Effector memory CD4-positive, alpha-beta T cell (primary cell): ENCODE results near the gene WDR20.

ENCODE experiments used
- DNase-seq, 3 donors: peaks; one replicate each; pipeline ENCODE4 v3.0.0-alpha.2; 2020
- H3K27ac ChIP-seq: 2 replicates; pipeline ENCODE4 v1.7.0; 2013; ENCODE audit warnings: mild to moderate bottlenecking, low read length, moderate library complexity; ENCODE audit not compliant: insufficient read depth, poor library complexity, severe bottlenecking
- H3K27me3 ChIP-seq: replicated peaks from 2 replicates; pipeline ENCODE4 v1.7.0; 2013; ENCODE audit warnings: mild to moderate bottlenecking, low read length; ENCODE audit not compliant: insufficient read depth, control insufficient read depth, poor library complexity, severe bottlenecking
- H3K36me3 ChIP-seq: 2 replicates; pipeline ENCODE4 v1.7.0; 2013; ENCODE audit warnings: mild to moderate bottlenecking, low read length, moderate library complexity; ENCODE audit not compliant: control insufficient read depth, insufficient read depth
- H3K4me1 ChIP-seq: 2 replicates; pipeline ENCODE4 v1.7.0; 2013; ENCODE audit warnings: low read length, mild to moderate bottlenecking; ENCODE audit not compliant: control insufficient read depth, insufficient read depth, poor library complexity, severe bottlenecking
- H3K4me3 ChIP-seq: 2 replicates; pipeline ENCODE4 v1.7.0; 2013; ENCODE audit warnings: low read length, low read depth, mild to moderate bottlenecking; ENCODE audit not compliant: insufficient read depth, poor library complexity, severe bottlenecking
- H3K9me3 ChIP-seq: 2 replicates; pipeline ENCODE4 v1.7.0; 2013; ENCODE audit warnings: mild to moderate bottlenecking, low read length, moderate library complexity; ENCODE audit not compliant: control insufficient read depth

The WDR20 gene

DNA sequence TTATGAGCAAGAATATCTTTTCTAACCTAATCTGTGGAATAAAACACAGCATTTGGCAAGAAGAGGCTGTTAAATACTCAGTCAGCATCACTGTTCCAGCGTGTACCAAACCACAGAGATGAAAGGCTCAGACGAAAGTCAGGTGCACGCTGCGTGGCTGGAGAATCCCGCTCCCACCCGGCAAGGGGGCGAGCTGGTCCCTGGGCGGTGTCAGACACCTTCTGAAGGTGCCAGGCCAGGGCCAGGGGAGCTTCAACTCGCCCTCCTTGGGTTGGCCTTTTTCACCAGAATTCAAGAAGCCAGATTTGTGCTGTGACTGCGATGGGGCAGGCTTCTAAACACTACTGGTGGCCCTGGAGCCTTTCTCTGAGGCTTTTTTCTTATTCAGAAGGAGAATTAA is 73.1 kb downstream of the WDR20 start:
- Histone ChIP-seq H3K36me3 (peaks cover 27% of the 10 kb centered on the region), H3K9me3 (no peaks in the 10 kb centered on the region), H3K27me3 (no peaks in the 10 kb centered on the region), H3K4me3 (no peak overlapping the region), H3K27ac (no peak overlapping the region), H3K4me1 (no peaks in the 10 kb centered on the region)
- no peak for DNase-seq

DNA sequence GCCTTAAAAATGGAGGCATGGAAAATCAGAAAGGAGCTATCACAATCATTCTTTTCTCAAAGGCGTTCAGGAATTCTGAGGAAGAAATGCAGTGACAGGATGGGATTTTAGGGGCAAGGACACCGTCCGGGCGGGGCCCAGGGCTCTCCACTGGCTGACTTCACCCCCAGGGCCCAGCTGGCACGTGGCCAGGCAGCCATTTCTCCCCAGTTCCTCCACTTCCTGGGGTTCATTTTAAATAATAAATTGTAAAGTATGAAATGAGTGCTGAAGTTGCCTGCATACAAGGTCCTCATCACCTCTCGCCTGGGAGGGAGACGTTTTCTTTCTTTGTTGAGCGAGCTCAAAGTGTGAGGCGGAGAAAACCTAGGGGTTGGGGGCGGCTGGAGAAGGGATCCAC is 73.8 kb downstream of the WDR20 start:
- no peaks in the 10 kb centered on the region for H3K27me3 ChIP-seq
- no peak for DNase-seq
- no peaks in the 10 kb centered on the region for H3K9me3 ChIP-seq
- H3K27ac ChIP-seq, result no peak overlapping the region
- no peaks in the 10 kb centered on the region for H3K4me1 ChIP-seq
- no peak overlapping the region for H3K4me3 ChIP-seq
- peaks cover 21% of the 10 kb centered on the region for H3K36me3 ChIP-seq

DNA sequence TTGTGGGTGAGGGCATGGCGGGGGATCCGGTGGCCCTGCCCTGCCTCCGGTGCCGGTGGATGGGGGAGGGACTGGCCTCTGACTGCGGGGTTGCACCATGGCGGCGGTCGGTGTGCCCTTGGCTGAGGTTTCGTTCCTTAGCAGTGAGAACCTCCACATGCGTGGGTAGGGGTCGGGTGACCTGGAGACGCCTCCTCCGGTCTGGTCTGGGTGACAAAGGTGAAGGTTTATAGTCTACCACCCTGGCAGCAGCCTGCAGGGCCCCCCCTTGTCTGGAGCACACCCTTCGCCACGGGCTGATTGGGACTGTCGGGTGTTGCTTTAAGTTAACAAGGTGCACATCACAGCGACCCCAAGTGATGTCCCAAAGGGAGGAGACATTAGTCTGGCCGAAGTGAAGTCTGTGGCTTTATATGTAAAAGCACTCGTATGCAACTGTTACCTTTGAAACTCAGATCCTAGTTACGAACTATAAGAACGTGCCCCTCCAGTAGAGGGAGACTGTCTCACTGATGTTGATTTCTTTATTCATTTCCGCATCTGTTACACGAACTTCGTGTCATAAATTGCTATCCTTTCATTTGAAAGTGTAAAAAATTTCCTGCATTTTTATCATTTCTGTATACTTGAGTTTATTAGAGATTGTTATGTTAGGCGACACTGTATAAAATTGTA is 74.4 kb downstream of the WDR20 start:
- no peak overlapping the region for H3K4me3 ChIP-seq
- H3K27me3 ChIP-seq, result no peaks in the 10 kb centered on the region
- H3K27ac ChIP-seq, result no peak overlapping the region
- no peak for DNase-seq
- H3K36me3 ChIP-seq, result peaks cover 14% of the 10 kb centered on the region
- no peaks in the 10 kb centered on the region for H3K4me1 ChIP-seq
- H3K9me3 ChIP-seq, result no peaks in the 10 kb centered on the region

DNA sequence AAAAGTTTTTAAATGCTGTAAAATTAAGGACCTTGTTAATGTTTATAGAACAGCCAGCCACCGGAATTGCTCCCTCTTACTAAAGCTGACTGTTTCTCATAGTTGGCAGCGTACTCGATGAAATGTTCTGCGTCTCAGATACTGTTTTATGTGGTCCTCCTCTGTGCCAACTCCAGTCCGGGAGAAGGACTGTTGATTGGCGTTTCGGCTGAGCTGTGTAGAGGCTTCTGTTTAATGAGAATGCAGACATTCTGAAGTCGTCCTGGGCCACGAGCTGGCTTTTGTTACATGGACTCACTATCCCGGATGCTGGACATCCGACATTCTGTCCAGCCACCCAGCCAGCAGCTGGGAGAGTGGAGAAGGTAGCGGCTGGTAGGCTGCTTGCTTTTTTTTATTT is 75.4 kb downstream of the WDR20 start:
- Histone ChIP-seq H3K4me3 (no peak overlapping the region), H3K27me3 (no peaks in the 10 kb centered on the region), H3K27ac (no peak overlapping the region), H3K9me3 (no peaks in the 10 kb centered on the region), H3K36me3 (peaks cover 8% of the 10 kb centered on the region), H3K4me1 (no peaks in the 10 kb centered on the region)
- DNase-seq, result no peak

DNA sequence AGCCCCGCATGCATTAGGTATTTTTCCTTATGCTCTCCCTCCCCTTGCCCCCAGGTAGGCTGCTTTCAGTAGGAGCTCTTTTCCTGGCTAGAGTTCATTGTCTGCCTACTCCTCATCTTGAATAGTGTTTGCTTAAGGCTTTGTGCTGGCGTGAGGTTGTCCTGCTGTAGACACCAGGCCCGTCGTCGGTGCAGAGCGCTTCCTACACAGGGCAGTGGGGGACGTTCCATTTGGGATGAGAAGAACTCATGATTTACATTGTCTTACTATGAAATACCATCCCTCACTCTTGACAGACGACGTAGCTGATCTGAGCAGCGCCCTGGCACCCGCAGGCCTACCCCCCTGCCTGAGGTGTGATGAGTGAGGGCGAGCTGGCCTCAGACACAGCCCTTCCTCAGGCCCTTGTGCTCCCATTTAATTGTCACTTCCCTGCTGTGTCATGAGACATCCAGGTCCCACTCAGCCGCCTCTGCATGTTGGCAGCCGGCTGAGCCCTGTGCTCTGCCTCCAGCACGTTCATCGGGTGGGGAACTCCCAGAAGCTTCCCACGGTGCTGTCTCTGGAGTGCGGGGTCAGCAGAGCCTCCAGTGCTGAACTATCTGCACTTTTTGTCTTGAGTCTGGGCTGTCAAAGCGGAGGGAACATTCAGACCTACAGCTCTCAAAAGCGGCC is 76.0 kb downstream of the WDR20 start:
- peaks cover 7% of the 10 kb centered on the region for H3K36me3 ChIP-seq
- H3K27ac ChIP-seq, result no peak overlapping the region
- H3K4me3 ChIP-seq, result no peak overlapping the region
- H3K4me1 ChIP-seq, result no peaks in the 10 kb centered on the region
- H3K27me3 ChIP-seq, result no peaks in the 10 kb centered on the region
- no peaks in the 10 kb centered on the region for H3K9me3 ChIP-seq
- no peak for DNase-seq

DNA sequence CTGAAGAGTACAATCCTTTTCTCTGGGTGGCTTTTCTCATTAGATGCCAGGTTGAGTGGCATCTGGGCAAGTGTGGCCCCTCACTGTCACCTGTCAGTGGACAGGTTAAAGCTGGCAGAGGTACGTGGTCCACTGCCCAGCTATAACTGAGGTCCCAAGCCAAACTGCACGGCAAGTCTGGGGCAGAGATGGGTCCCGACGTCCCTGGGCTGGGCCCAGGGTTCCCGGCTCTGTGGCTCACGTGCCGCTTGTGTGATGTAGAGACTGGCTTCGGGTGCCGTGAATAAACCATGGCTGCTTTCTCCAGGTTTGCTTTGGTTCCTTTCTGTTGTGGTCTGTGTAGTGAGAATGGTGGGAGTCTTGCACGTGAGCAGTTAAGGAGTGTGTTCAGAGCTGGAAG is 77.7 kb downstream of the WDR20 start:
- Histone ChIP-seq H3K36me3 (no peaks in the 10 kb centered on the region), H3K27ac (no peak overlapping the region), H3K27me3 (no peaks in the 10 kb centered on the region), H3K4me1 (no peaks in the 10 kb centered on the region), H3K9me3 (no peaks in the 10 kb centered on the region), H3K4me3 (no peak overlapping the region)
- no peak for DNase-seq

DNA sequence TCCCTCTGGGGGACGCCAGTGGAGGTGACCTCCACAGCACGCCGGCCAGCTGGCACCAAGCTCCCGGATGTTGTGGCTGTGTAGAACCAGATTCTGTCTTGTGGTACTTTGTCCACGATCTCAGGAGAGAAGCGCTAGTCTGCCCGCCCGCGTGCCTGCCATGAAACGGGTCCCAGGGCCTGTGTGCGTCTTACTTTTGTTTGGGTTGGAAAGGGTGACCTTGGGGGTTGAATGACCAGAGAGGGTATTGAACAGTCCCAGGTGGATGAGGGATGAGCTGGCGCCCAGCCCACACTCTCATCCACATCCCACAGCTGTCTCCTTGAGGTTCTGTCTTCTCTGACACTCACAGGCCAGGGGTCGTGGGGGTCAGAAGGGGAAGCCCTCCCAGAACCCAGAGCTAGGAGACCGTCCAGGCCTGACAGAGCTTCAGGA is 78.3 kb downstream of the WDR20 start:
- Histone ChIP-seq H3K27ac (no peak overlapping the region), H3K9me3 (no peaks in the 10 kb centered on the region), H3K27me3 (no peaks in the 10 kb centered on the region), H3K4me3 (no peak overlapping the region), H3K36me3 (no peaks in the 10 kb centered on the region), H3K4me1 (no peaks in the 10 kb centered on the region)
- DNase-seq, result no peak

DNA sequence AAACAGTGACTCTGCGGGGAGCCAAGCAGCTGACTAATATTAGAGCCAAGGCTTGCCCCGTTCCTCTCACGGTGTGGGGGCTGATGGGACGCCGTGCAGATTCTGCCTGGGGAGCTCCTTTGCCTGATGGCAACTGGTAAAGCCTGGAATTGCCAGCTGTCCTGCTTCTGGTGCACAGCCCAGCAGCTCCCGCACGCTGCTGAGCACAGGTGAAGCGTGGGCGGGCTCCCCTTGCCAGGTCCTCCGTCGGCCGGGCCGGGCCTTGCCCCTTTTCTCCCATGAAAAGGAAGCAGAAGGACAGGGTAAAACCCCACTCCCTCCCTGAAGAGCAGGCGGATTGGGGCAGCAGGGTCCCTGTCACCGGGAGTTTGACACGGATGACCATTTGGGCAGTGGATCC is 79.0 kb downstream of the WDR20 start:
- H3K36me3 ChIP-seq, result no peaks in the 10 kb centered on the region
- no peaks in the 10 kb centered on the region for H3K27me3 ChIP-seq
- no peak overlapping the region for H3K4me3 ChIP-seq
- no peak overlapping the region for H3K27ac ChIP-seq
- DNase-seq, result no peak
- H3K9me3 ChIP-seq, result no peaks in the 10 kb centered on the region
- H3K4me1 ChIP-seq, result no peaks in the 10 kb centered on the region

DNA sequence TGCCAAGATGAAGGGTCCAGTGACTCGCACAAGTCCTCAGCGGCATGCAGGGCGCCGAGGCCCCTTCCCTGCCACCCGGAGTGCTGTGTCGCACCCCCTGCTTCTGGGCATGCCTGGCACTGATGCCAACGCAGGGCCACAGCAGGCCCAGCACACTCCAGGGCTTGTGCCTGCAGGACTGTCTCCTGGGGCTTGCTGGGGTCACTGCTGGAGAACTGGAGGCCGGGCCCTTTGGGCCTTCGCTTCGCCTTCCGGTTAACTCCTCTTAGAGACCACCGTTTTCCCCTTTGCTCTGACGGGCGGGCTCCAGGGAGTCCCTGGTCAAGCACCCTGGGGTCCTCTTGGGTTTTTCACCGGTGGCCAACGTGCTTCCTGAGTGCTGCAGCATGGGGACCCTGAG is 79.6 kb downstream of the WDR20 start:
- Histone ChIP-seq H3K4me1 (no peaks in the 10 kb centered on the region), H3K36me3 (no peaks in the 10 kb centered on the region), H3K27me3 (no peaks in the 10 kb centered on the region), H3K27ac (no peak overlapping the region), H3K4me3 (no peak overlapping the region), H3K9me3 (no peaks in the 10 kb centered on the region)
- DNase-seq, result no peak

DNA sequence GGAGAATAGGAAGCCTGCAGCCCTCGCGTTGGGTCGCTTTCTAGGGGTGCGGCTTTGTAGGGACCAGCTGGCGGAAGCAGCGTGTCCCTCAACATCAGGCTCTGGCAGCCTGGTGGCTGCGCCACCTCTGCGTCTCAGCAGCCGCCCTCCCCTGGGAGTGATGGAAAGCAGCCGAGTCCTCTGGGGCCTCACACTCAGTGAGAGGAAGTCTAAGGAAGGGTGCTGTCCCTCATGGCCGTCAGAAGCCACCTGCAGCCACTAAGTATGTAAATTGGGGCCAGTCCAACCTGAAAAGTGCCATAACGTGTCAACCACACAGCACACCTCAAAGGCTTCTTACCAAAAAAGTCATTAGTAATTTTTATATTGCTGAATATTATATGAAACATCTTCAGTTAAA is 80.3 kb downstream of the WDR20 start:
- no peak overlapping the region for H3K27ac ChIP-seq
- no peak overlapping the region for H3K4me3 ChIP-seq
- H3K4me1 ChIP-seq, result no peaks in the 10 kb centered on the region
- H3K9me3 ChIP-seq, result no peaks in the 10 kb centered on the region
- no peaks in the 10 kb centered on the region for H3K36me3 ChIP-seq
- no peak for DNase-seq
- H3K27me3 ChIP-seq, result no peaks in the 10 kb centered on the region
